OCI-LY1 (cell line): ENCODE results near the gene ITIH4.

Experiments used
- EZH2 ChIP-seq: fragments of 200-600 bp; sonication (generic), shearing (Covaris generic); IDR thresholded peaks from 2 replicates; pipeline ENCODE4 v1.8.0; 2017; ENCODE audit warnings: borderline replicate concordance, mixed run types, mild to moderate bottlenecking, antibody characterized with exemption, low read length, moderate library complexity, mixed read lengths
- TF ChIP-seq, protein P1 (sequence below): fragments of 200-600 bp; sonication (generic), shearing (Covaris generic); IDR thresholded peaks from 2 replicates; pipeline ENCODE4 v1.5.1; 2017; ENCODE audit warnings: mild to moderate bottlenecking, antibody characterized with exemption, low read length, moderate library complexity, mixed read lengths

DNA sequence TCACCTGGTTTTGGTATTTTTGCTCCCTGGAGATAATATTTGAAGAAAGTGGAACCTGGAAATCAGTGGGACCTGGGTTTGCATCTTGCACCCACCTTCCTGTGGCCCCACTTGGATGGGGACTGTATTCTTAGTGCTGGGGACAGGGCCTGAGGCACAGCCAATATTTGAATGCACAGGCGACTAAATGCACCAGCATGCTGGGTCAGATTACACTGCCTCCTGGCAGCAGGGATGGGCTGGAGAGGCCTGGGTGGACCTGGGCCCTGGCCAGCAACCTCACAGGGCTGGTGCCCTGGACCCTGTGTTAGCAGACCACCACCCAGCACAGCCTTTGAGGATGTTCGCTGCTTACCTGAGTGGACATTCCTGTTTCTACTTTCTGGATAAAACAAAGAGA, 10.5 kb downstream of the ITIH4 start:
- TF ChIP-seq EZH2: no peak
- TF ChIP-seq, protein P1, sequence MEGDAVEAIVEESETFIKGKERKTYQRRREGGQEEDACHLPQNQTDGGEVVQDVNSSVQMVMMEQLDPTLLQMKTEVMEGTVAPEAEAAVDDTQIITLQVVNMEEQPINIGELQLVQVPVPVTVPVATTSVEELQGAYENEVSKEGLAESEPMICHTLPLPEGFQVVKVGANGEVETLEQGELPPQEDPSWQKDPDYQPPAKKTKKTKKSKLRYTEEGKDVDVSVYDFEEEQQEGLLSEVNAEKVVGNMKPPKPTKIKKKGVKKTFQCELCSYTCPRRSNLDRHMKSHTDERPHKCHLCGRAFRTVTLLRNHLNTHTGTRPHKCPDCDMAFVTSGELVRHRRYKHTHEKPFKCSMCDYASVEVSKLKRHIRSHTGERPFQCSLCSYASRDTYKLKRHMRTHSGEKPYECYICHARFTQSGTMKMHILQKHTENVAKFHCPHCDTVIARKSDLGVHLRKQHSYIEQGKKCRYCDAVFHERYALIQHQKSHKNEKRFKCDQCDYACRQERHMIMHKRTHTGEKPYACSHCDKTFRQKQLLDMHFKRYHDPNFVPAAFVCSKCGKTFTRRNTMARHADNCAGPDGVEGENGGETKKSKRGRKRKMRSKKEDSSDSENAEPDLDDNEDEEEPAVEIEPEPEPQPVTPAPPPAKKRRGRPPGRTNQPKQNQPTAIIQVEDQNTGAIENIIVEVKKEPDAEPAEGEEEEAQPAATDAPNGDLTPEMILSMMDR: no peak
